GM19025 (cell line): ENCODE results near the gene PGAP2.
A peak's percentile ranks its signal among the peaks of the same experiment; 100 is the strongest.

ENCODE experiments used
- ATAC-seq: cut with Tn5 transposase; IDR thresholded peaks from one replicate; pipeline ENCODE4 v1.9.1; 2021; ENCODE audit warnings: mild to moderate bottlenecking, low read depth, moderate library complexity; ENCODE audit not compliant: unreplicated experiment

Gene PGAP2

DNA sequence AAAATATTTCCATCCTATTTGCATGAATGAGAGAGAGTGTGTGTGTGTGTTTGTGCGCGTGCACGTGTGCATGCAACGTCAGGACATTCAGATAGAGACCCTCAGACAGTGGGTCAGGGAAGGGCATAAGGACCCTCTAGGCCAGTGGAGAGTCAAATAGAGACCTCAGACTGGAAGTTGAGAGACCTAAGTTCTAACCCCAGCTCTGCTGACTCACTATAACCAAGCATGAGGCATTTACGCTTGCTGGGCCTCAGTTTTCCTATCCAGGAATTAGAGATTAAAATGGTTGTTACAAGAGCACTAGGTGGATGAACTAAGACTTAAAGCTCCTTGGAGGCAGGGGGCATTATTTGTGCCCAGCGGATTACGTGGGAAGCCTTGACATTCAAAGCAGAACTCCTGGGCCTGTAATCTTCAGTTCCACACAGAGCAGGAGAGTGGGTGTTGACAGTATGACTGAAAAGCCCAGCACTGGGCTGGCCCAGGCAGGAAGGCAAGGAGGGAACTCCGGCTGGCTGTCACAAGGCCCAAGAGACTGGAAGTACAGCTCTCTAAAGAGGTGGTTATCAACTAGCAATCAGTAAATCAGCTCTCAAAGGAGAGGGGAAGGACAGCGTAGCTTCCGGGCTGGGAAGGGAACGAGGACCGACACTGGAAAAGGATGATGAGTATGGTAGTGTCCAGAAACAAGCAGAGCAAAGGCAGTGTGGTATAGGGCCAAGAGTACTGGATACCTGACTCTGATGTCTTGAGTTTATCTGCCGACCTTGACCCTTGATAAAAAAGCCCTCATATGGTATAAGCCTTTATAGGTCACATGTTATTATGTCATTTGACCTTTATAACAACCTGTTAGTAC, 23.2 kb downstream of the PGAP2 start:
- ATAC-seq: no peak

DNA sequence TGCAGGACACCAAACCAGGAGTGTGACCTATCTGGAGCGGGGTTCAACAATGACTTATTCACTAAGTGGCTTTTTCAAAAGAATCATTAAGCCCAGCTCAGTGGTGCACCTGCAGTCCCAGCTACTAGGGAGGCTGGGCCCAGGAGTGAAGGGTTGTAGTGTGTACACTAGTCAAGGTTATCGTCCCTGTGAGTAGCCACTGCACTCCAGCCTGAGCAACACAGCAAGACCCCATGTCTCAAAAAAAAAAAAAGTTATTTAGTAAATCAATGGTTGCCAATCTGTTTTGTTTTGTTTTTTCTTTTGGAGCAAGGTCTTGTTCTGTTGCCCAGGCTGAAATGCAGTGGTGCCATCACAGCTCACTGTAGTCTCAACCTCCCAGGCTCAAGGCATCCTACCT, 24.5 kb downstream of the PGAP2 start:
- no peak for ATAC-seq

DNA sequence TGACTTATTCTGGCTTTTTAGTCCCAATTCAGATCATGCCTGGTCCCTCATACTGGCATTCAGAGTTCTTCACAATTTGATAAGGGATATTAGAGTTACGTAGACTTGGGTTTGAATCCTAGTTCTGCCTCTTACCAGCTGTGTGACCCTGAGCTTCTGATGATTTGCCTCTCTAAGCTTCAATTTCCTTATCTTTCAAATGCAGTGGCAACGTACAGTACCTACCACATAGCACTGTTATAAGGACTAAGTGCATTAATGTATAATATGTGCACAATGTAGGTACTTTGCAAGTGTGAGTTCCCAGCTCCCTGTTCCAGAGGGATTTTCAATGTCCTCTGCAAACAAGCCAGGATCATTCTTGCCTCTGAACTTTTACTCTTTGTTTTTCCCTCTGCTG, 25.1 kb downstream of the PGAP2 start:
- ATAC-seq: no peak

DNA sequence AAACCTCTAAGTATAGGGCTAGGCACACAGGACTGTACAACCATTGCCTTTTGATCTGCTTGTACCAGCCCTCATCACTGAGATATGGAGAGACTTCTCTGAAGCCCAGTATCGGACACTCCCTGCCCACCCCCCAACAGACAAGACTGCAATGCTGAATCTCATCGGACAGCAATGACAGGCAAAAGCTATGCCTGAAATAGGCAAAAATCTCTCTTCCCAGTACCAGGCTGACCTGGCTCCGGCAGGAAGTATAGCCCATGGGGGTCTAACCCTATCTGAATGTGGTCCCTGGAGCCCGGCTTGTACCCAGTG, 25.9 kb downstream of the PGAP2 start:
- no peak for ATAC-seq

DNA sequence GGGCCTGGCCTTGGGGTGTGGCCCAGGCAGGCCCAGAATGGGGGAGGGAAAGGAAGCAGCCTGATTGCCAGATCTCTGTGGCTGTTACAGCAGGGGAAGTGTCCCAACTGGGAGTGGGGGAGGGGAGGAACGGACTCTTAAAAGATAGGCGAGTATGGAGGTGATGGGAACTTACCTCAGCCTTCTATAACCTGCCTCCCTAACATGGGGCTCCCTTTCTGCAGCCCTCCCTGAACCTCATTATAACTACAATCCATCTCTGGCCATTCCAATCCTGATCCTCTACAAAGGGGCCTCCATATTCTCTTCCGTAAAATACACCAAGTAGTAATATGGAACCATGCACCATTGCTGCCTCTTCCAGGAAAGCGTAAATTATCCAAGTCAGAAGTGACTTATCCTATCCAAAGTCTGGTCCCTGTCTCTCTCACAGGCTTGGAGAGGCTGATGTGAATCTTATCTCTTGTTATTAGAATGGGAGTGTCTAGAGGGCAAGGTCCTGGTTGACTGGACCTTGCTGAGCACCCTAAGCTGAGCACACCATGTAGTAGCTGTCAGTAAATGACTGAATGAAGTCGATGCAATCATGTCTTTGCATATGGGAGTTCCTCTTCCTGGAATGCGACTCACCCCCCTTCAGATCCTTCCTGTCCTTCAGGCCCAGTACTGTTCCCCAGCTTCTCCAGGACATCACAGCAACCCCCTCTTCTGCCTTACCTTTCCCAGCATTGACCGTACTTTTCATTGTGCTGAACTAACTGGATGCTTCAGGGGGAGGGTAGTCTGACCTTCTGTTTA, 26.5 kb downstream of the PGAP2 start:
- ATAC-seq: no peak

DNA sequence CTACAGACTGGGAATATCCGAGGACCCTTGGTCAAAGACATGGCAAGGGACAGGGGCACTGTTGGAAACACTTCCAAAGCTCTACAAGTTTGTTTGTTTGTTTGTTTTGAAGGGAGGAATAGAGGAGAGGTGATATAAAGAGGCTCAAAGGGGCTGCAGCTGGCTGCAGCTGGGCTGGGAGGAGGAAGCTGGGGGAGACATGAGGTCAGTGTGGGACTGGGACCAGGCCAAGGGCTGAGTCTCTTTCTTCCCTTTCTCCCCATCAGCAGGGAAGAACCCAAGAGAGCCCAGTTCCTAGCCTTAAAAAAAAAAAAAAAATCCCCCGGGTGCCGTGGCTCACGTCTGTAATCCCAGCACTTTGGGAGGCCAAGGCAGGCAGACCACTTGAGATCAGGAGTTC, 27.4 kb downstream of the PGAP2 start:
- ATAC-seq: no peak

DNA sequence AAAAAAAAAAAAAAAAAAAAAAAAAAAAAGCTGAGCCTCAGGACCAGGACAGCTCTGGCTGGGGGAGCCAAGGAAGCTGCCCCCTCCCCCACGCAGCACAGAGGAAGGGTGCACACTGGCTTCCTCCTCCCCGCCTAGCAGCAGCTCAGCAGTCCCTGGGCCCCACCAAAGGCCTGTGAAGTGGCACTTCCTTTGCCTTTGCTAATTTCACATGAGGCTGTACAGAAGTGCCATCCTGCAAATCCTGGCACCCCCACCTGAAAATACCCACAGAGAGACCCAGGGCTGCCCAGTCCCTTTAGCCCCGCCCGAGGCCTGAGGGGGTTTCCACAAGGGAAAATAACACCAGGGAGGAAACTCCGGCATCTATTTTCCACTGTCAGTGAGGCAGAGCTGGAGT, 28.5 kb downstream of the PGAP2 start:
- no peak for ATAC-seq

DNA sequence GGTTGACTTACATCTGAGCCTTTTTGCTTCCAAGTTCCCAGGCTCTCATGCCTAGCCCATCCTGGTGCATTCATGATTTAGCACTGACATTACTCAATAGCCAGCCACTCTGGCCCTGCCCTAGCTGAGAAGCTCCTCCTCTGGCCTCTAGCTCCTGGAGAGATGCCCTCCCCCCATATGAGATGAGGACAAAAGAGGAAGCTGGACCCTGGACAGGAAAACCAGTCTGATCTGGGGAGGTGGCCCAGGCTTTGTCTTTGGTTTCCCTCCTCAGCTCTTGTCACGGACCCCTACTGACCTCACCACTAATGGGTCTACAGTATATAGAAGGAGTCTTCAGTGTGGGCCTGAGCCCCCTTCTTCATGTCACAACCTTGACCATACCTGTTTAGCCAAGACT, 29.4 kb downstream of the PGAP2 start:
- no peak for ATAC-seq

DNA sequence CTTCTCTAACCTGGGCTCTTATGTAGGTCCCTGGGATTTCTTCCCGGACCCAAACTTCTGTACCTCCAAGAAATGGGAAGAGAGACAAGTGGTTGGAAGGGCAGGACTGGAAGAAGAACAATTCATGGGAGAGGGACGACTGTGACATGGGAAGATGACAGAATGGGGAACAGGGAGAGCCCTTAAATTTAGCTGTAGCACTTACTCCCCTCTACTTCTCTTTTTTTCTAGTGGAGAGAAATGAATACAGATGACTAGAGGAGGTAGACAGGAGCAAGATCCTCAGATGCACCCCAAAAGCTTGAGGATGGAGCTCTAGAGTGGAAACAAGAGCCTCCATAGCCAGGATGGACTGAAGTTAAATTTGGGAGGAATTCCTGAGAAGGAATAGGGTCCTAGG, 30.1 kb downstream of the PGAP2 start:
- no peak for ATAC-seq

DNA sequence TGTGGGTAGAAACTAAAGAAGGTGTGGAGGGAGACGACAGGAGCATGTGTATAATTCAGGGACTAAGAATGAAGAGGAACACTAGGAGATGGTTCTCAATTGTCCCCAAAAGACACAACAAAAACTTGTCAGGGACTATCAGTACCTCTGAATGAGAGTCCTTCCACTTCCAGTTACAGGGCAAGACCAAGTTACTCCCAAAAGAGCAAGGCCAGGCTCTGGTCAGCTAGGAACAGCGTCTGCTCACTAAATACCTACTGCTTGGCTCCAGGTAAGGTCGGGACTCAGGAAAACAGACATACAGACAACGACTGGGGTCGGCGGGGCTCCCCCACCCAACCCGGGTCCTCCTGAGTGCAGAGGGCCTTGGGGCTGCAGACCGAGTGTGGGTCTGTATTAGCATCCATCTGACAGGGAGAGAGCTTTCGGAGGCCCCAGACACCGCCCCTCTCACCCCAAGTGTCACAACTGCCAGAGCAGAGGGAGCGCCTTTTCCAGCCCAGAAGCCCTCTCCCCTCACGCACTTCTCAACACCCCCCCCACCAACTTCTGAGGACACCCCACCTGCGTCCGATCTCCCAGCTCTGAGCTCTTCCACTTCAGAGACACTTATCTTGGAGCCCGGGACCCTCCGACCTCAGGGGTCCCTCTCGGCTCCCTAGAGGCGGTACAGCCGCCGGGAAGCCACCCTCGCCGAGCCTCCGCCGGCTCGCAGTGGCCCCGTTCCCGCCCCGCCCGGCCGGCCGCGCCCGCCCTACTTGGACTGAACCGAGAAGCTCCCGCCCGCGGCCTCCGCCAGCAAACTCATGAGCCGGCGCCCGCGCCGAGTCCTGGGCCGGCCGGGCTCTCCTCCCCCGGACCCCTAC, 31.9 kb downstream of the PGAP2 start:
- no peak for ATAC-seq

DNA sequence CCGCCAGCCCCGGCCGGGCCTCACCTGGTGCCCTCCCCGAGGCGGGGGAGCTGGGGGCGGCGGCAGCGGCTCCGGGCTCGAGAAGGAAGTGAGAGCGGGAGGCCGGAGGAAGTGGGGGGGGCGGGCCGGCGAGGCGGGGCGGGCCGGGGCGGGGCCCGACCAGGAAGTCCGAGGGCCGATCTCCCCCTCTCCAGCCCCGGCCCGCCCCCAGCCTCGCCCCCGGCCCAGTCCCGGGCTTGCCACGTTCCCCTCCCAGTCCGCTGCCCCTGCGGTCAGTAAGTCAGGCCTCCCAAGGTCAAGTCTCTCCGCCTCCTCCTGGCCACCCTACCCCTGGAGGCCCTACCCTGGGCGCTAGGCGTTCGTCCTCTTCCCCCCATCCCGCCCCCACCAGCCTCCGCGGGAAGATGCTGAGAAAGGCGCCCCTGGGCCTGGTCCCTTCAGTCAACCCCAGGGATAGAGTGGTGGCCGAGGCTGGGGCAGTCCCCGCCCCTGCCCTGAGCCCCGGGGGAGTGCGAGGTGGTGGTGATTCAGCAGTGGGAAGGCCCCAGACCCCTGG, 32.6 kb downstream of the PGAP2 start, which contains the start of gene RHOG:
Gene RHOG (minus strand): TSS at position 90 of the 556 bp plus-strand sequence. CDS start 12,821 bp downstream, outside the sequence.
- peak; percentile 45 for ATAC-seq

DNA sequence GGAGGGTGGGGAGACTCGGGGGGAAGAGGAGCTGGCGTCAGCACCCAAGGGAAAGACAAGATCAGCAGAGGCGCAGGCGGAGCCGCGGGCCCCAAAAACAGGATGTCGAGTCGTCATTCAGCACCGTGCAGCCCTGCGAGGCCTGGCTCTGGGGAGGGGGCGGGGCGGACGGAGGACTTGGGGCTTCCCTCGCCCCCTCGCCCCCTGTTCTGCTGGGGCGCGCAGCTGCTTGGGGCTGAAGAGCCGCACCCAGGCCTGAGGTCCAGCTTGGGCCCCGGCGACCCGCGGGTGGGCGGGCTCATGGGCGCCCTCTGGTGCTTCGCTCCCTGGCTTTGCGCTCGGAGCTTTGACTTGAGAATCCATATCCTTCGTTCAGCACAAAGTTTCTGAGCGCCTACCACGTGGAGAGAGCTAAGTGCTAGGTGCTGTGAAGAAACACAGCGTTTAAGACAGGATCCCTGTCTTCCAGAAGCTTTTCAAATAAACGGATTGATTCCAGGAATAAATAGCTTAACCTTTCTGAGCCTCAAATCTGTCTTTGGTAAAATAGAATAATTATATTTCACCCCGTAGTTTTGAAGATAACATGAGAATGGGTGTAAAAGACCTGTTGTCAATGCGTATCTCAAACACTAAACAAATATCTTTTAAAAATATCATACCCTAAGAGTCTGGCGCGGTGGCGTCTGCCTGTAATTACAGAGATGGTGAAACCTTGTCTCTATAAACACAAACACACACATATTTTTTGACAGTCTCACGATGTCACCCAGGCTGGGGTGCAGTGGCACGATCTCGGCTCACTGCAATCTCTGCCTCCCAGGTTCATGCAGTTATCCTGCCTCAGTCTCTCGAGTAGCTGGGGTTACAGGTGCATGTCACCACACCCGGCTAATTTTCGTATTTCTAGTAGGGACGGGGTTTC, 33.3 kb downstream of the PGAP2 start:
- ATAC-seq: peak; percentile 53

DNA sequence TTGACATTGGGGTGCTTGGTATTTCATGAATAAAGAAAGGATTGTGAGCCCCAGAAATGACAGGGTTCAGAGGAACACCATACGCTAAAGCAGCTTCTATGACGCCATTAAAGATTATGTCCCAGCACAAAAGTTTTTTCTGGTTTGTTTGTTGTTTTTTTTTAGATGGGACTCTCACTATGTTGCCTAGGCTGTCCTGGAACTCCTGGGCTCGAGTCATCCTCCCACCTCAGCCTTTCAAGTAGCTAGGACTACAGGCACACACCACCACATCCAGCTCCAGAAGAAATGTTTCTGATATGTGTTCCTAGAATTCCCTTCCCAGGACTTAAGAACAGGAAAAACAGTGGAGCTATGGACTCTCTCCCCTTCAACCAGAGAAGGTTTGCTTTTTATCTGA, 35.0 kb downstream of the PGAP2 start:
- no peak for ATAC-seq

DNA sequence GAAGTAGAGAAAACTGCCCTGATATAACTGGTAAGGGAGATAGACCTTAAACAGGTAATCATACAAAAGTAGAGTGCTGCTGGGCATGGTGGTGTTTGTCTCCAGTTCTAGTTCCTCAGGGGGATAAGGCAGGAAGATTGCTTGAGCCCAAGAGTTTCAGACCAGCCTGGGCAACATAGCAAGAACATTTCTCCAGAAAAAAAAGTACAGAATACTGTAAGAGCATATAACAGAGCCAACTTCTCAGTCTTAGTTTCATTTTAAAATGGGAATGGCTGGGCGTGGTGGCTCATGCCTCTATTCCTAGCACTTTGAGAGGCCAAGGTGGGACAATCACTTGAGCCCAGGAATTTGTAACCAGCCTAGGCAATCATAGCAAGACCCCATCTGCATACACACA, 36.9 kb downstream of the PGAP2 start:
- ATAC-seq: no peak

DNA sequence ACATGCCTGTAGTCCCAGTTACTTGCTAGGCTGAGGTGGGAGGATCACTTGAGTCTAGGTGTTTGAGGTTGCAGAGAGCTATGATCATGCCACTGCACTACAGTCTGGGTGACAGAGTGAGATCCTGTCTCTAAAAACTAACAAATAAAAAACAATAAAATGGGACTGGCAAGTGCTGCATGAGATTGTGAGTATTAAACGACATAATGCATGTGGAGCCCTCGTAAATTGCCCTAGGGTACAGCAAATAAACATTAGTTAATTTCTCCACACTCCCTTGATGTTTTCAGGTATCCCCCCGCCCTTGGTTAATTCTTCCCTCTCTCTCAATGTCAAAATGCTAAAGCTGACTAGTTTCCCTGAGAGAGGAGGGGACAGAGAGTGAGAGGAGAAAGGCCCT, 37.3 kb downstream of the PGAP2 start:
- ATAC-seq: no peak

DNA sequence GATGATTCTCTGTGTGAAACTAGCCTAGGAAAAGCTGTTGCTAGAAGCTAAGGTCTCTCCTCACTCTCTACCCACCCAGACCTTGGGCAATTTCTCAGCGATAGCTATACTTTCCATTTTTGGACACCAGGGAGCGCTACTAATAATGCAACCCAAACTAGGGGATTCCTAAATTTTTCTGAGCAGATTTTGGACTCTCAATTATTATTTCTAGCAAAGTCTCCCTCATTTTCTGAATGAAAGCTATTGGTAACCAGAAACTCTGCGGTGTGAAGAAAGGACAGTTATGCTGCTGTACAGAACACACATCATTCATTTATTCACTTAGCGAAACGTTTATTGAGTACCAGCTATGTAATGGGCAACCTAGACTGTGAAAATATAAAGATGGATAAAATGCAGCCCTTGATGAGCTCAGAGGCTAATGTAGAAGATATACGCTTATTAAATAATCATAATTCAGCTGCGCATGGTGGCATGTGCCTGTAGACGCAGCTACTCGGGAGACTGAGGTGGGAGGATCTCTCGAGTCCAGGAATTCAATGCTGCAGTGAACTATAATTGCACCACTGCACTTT, 41.0 kb downstream of the PGAP2 start:
- no peak for ATAC-seq

DNA sequence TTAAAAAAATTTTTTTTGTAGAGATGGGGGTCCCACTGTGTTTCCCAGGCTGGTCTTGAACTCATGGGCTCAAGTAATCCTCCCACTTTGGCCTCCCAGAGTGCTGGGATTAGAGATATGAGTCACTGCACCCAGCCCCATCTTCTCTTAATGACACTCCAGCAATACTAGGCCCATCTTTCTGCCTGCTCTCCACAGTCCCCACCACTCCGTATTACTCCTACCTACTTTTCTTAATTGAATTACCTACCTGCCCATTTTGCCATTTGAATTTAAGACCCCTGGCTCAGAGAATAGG, 45.1 kb downstream of the PGAP2 start:
- ATAC-seq: no peak

DNA sequence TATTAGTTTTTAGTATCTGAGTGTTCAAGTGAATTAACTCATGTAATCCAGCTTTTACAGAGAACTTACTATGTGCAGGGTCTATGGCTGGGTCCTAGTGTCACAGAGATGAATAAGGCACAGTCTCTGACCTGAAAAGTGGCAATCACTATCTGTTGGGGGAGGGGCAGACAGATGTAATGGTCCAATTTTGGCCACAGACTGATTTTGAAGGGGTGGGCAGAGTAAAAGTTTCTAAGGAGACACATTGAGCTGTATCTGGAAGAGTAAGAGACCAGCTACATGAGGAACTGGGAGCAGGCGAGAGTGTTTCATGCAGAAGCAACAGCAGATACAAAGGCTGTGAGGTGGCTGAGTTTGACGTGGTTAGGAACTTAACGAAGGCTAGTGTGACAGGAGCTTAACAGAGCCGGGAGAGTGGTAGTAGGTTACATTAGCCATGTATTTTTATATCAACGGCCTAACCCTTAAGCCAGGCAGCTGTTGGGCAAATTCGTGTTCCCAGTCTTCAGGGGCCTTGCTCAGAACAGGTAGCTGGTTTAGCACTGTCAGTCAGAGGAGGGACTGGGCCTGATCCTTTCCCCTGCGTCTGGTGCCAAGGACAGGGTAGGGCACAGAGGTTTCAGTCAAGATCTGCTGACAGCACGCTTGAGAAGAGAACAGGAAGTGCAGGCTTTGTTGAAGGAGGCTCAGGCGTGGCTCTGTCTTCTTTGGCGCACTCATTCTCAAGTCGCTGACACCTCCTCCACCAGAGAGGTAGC, 45.7 kb downstream of the PGAP2 start:
- ATAC-seq: peak; percentile 22

DNA sequence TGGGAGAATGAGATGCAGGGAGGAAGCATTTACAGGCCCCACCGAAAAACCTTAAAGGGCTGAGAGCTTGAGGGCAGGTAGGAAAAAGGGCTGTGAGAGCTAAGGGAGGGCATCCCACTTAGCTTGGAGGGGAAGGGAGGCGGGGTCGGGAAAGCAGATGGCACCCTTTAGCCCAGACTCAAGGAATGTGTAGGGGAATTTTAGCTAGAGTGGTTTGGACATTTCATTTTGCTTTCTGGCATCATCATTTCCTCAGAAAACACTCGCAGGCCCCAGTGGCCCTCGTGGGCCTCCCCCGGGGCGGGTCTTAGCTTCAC, 46.3 kb downstream of the PGAP2 start:
- no peak for ATAC-seq
